Right lobe of liver (tissue), 6 donors: ENCODE results near the gene MAP3K7. TPM values are rescaled to one million over a fixed set of nuclear protein-coding genes. Genes with fewer than 3 reads are reported as not detected.

Experiments used
- ATAC-seq, 4 donors: fragments of 200-7000 bp; cut with Tn5 transposase; one replicate each; pipeline ENCODE4 v1.9.1; 2020; ENCODE audit warnings: mild to moderate bottlenecking in 4 of 4, moderate library complexity in 4 of 4
- DNase-seq, 3 donors: peaks; one replicate each; pipeline ENCODE4 v3.0.0-alpha.2; 2020
- H3K27ac ChIP-seq, 3 donors: fragments of 200-600 bp; one replicate each; pipeline ENCODE4 v1.8.0; 2022
- H3K27me3 ChIP-seq, 2 donors: fragments of 200-600 bp; one replicate each; pipeline ENCODE4 v1.8.0; 2022
- H3K36me3 ChIP-seq, 4 donors: fragments of 200-600 bp; sonication (generic) in 1 of 4; one replicate each; pipeline versions ENCODE4 v1.5.1 to v1.8.0; 2017 to 2022; ENCODE audit warnings: control low read depth in 1 of 4
- H3K4me1 ChIP-seq, 4 donors: fragments of 200-600 bp; sonication (generic) in 1 of 4; one replicate each; pipeline versions ENCODE4 v1.5.1 to v1.8.0; 2017 to 2022; ENCODE audit warnings: control low read depth in 1 of 4
- H3K4me3 ChIP-seq, 3 donors: fragments of 200-600 bp; one replicate each; pipeline ENCODE4 v1.8.0; 2022
- H3K9me3 ChIP-seq, 4 donors: fragments of 200-600 bp; sonication (generic) in 1 of 4; one replicate each; pipeline versions ENCODE4 v1.5.1 to v1.8.0; 2017 to 2022; ENCODE audit warnings: control low read depth in 1 of 4
- CTCF ChIP-seq, 4 donors: fragments of 200-600 bp in 3 of 4; fragments of 450-650 bp in 1 of 4; IDR thresholded peaks; one replicate each; pipeline versions ENCODE4 v1.5.1 to v1.8.0; 2016 to 2022; ENCODE audit warnings: antibody characterized with exemption in 4 of 4, mild to moderate bottlenecking in 2 of 4
- POLR2A ChIP-seq: fragments of 450-650 bp; IDR thresholded peaks from one replicate; pipeline ENCODE4 v1.6.1; 2017; ENCODE audit warnings: antibody characterized with exemption, mild to moderate bottlenecking
- WGBS: methylation state at CpG from one replicate; pipeline ENCODE4 v1.1.6; 2018; ENCODE audit warnings: low coverage, low lambda C conversion rate; ENCODE audit not compliant: insufficient coverage; ENCODE audit errors: missing lambda C conversion rate; 5-methylcytosine and 5-hydroxymethylcytosine counted together
- intact Hi-C, 2 donors: fragments of 100-400 bp; cut with DNase I; formaldehyde crosslinking; loops; one replicate each; pipeline versions ENCODE4 v1.11.2 to v1.14.1; 2022
- total RNA-seq, 6 experiments: library from RNA; depleted of rRNA in 2 of 6; stranded (reverse); fragments of >200 nt in 2 of 6; fragmentation: NEBNext Ultra II Directional in 3 of 6; extraction: Animal tissue kit (Norgen Biotek cat#: 25700) in 3 of 6; gene quantifications; one replicate each; pipeline versions ENCODE4 v1.1.0 to v1.2.4, GENCODE V29; 2016 to 2023
- donor health status: DM: no; HTN: yes; CAD: no.
- donor health status: DM: no; HTN: no; CAD: no.
- donor health status: DM: no; HTN: no; CAD: no.
- donor health status: DM: no; HTN: yes; CAD: no.
- donor health status: DM: no; HTN: yes; CAD: no.

MAP3K7 gene
- total RNA-seq, 6 experiments from 2014 or later: 8.1 to 12.5 (median 10.3) TPM

DNA sequence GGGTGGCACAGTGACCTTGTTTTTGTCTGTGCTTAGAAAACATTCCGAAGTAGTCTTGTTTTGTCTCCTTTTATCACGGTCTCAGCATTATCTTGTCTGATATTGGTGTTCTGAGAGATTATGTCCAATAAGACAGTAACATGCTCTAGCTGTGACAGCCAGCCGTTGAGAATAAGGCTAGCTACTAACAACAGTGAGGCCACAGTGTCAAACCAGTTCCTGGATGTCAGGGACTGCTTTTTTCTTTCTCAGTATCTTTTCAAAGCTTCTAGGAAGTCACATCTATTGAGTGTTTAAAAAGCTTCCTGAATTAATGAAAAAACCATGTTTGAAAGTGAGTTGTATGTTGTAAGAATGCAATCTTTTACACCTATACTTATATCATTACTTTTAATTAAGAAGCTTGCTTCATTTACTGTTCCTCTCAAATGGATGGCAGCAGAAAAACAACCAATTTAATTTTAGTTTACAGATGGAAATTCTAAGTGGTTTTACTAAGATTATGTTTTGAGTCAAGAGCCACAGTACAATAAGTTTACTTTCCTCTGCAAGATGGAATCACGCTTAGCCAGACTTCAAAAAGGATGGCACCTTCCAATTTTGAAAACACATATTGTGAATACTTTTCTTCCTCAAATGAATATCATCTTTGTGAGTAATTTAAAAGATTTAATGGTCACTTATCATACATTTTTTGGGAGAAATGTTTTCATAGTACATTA, 53.1 kb downstream of the MAP3K7 start:
- H3K4me3 ChIP-seq: no peak overlapping the region
- ATAC-seq (no peak), DNase-seq (no peak)
- H3K27me3 ChIP-seq: no peaks in the 10 kb centered on the region
- H3K9me3 ChIP-seq: no peaks in the 10 kb centered on the region
- intact Hi-C loops: no loop called here
- WGBS: 86% methylated on average over 4 of the region's 4 CpGs
- TF ChIP-seq POLR2A: no peak
- TF ChIP-seq CTCF (IDR thresholded peaks at IDR 0.05): no peak
- peaks cover 0 to 3% (median 0%) of the 10 kb centered on the region in 4 donors for H3K36me3 ChIP-seq
- H3K4me1 ChIP-seq: no peaks in the 10 kb centered on the region
- H3K27ac ChIP-seq: no peak overlapping the region

- H3K27me3 ChIP-seq: no peaks in the 10 kb centered on the region
- no peak for ATAC-seq
- H3K9me3 ChIP-seq: no peaks in the 10 kb centered on the region
- no peaks in the 10 kb centered on the region for H3K4me1 ChIP-seq
- H3K36me3 ChIP-seq: peaks cover 0 to 3% (median 0%) of the 10 kb centered on the region in 4 donors
- 77% methylated on average over 1 of the region's 1 CpG for WGBS
- intact Hi-C loops: no loop called here
- DNase-seq: no peak
- H3K4me3 ChIP-seq: no peak overlapping the region
- no peak for TF ChIP-seq POLR2A
- no peak for TF ChIP-seq CTCF (IDR thresholded peaks at IDR 0.05)
- H3K27ac ChIP-seq: no peak overlapping the region
Measured at GRCh38 chr6:90530882-90531281, 56.0 kb downstream of the MAP3K7 start.

DNA sequence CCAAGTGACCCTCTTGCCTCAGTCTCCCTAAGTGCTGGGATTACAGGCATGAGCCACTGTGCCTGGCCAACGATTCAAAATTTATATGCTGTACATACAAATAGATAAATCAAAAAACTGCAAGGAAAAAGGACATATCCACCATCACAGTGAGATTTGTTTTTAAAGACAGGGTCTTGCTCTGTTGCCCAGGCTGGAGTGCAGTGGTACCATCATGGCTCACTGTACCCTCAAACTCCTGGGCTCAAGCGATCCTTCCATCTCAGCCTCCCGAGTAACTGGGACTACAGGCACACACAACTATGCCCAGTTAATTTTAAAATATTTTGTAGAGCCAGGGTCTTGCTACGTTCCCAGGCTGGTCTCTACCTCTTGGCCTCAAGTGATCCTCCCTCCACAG, 61.5 kb downstream of the MAP3K7 start:
- H3K4me3 ChIP-seq: no peak overlapping the region
- H3K9me3 ChIP-seq: no peaks in the 10 kb centered on the region
- DNase-seq (no peak), ATAC-seq (no peak)
- no peaks in the 10 kb centered on the region for H3K27me3 ChIP-seq
- TF ChIP-seq POLR2A (no peak), CTCF (IDR thresholded peaks at IDR 0.05) (no peak)
- H3K4me1 ChIP-seq: no peaks in the 10 kb centered on the region
- 92% methylated on average over 2 of the region's 4 CpGs for WGBS
- intact Hi-C loops: no loop called here
- peaks cover 0 to 16% (median 6%) of the 10 kb centered on the region in 4 donors for H3K36me3 ChIP-seq
- no peak overlapping the region for H3K27ac ChIP-seq

DNA sequence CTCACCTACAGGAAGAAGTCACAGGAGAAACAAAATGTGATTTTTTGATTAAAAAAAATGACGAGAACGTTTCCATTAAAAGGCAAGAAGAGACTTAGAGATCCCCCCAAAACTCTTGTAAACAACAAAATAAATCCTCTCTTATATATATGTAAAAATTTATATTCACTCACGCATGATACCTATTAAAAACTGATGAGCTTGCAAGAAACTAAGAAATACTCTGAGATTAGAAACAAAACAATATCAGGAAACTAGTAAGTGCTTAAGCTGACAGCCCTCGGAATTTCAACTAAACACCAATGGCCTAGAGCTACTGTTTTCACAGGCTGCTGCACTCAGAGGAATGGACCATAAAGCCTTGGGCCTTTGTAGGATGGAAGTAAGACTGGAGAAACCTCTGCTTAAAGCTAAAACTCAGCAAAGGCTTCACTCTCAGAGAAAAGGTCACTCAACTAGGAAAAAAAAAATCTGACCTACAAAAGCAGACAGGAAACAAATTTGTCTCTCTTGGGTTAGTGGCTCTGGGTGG, 63.0 kb downstream of the MAP3K7 start:
- DNase-seq: no peak
- TF ChIP-seq CTCF (IDR thresholded peaks at IDR 0.05) (no peak), POLR2A (no peak)
- H3K27ac ChIP-seq: no peak overlapping the region
- no peaks in the 10 kb centered on the region for H3K9me3 ChIP-seq
- no peaks in the 10 kb centered on the region for H3K27me3 ChIP-seq
- no peaks in the 10 kb centered on the region for H3K4me1 ChIP-seq
- intact Hi-C loops: no loop called here
- 86% methylated on average over 4 of the region's 4 CpGs for WGBS
- H3K36me3 ChIP-seq: peaks cover 0 to 17% (median 8%) of the 10 kb centered on the region in 4 donors
- H3K4me3 ChIP-seq: no peak overlapping the region
- no peak for ATAC-seq
